ENCODE measurements around the gene PRODH. TPM values are rescaled to one million over a fixed set of nuclear protein-coding genes. Genes with fewer than 3 reads are reported as not detected.

The PRODH gene
- polyA plus RNA-seq, 3 donors = 2.6 to 12.4 (median 4.9) TPM

Other genes starting within 250 kb of the PRODH start
- 1 to 10 TPM; 1.5 to 2.4 (median 2.1) TPM for gene DGCR6, start 30.0 kb downstream of the PRODH start, polyA plus RNA-seq
- gene DGCR2, start 186.1 kb upstream of the PRODH start, polyA plus RNA-seq = 10 to 100 TPM; 13.4 to 32.6 (median 24.3) TPM
- under 1 TPM in 2 of 3 donors, not detected in 1; 0.07 TPM for gene TSSK2, start 195.0 kb upstream of the PRODH start, polyA plus RNA-seq
- 10 to 100 TPM in 2 of 3 donors, 1 to 10 TPM in 1; 7.3 to 13.1 (median 10.7) TPM for gene ESS2, start 208.4 kb upstream of the PRODH start, polyA plus RNA-seq
- gene GSC2, start 214.0 kb upstream of the PRODH start, polyA plus RNA-seq = not detected
- gene SLC25A1, start 242.4 kb upstream of the PRODH start, polyA plus RNA-seq = 100 to 1,000 TPM in 2 of 3 donors, 10 to 100 TPM in 1; 80.6 to 369 (median 151) TPM